Upper lobe of left lung (tissue), 6 donors: ENCODE results near the gene TLK2. TPM values are rescaled to one million over a fixed set of nuclear protein-coding genes. Genes with fewer than 3 reads are reported as not detected.
"Not testable (repeated sequence)": the region's sequence is repeated elsewhere in the genome, so short reads cannot be mapped to it uniquely, and the experiment has no call there.

ENCODE experiments used
- ATAC-seq, 2 donors: fragments of 200-7000 bp; cut with Tn5 transposase; one replicate each; pipeline ENCODE4 v1.9.1; 2022; ENCODE audit warnings: mild to moderate bottlenecking in 2 of 2, moderate library complexity in 2 of 2; ENCODE audit not compliant: low FRiP score in 2 of 2
- DNase-seq, 2 donors: peaks; one replicate each; pipeline ENCODE4 v3.0.0-alpha.2; 2019 to 2020
- H3K27ac ChIP-seq, 4 donors: fragments of 200-600 bp; sonication (generic); one replicate each; pipeline ENCODE4 v1.5.1; 2016 to 2019
- H3K27me3 ChIP-seq, 4 donors: fragments of 200-600 bp; sonication (generic); one replicate each; pipeline ENCODE4 v1.5.1; 2017 to 2019
- H3K36me3 ChIP-seq, 4 donors: fragments of 200-600 bp; sonication (generic); one replicate each; pipeline ENCODE4 v1.5.1; 2016 to 2019
- H3K4me1 ChIP-seq, 4 donors: fragments of 200-600 bp; sonication (generic); one replicate each; pipeline ENCODE4 v1.5.1; 2018 to 2019
- H3K4me3 ChIP-seq, 4 donors: fragments of 200-600 bp; sonication (generic); one replicate each; pipeline ENCODE4 v1.5.1; 2017 to 2019; ENCODE audit warnings: mild to moderate bottlenecking in 2 of 4, moderate library complexity in 1 of 4
- H3K9me3 ChIP-seq, 4 donors: fragments of 200-600 bp; sonication (generic); one replicate each; pipeline ENCODE4 v1.5.1; 2018 to 2019
- CTCF ChIP-seq, 6 experiments: fragments of 450-650 bp in 4 of 6; fragments of 200-600 bp in 2 of 6; sonication (generic) in 2 of 6; IDR thresholded peaks; one replicate each; pipeline ENCODE4 v1.5.1; 2016 to 2019; ENCODE audit warnings: antibody characterized with exemption in 6 of 6
- EP300 ChIP-seq, 4 donors: sonication (generic); formaldehyde crosslinking; IDR thresholded peaks; one replicate each; pipeline ENCODE4 v1.5.1; 2017; ENCODE audit warnings: antibody characterized with exemption in 4 of 4, control low read depth in 2 of 4
- POLR2A ChIP-seq, 4 donors: fragments of 450-650 bp; IDR thresholded peaks; one replicate each; pipeline ENCODE4 v1.5.1; 2016 to 2017; ENCODE audit warnings: antibody characterized with exemption in 4 of 4, mild to moderate bottlenecking in 2 of 4
- POLR2AphosphoS5 ChIP-seq, 2 donors: sonication (generic); formaldehyde crosslinking; IDR thresholded peaks; one replicate each; pipeline ENCODE4 v1.5.1; 2017; ENCODE audit warnings: antibody characterized with exemption in 2 of 2
- WGBS, 2 donors: methylation state at CpG; one replicate each; pipeline ENCODE4 v1.1.5; 2017 to 2018; 5-methylcytosine and 5-hydroxymethylcytosine counted together
- total RNA-seq, 6 donors: library from RNA; depleted of rRNA in 4 of 6; stranded (reverse); fragments of >200 nt in 4 of 6; gene quantifications; one replicate each; pipeline versions ENCODE4 v1.1.0 to v1.2.1, GENCODE V29; 2016 to 2021
- donor health status: DM: no; HTN: no; CAD: no; lungs with moderate emphysema.
- donor health status: DM: no; HTN: yes; CAD: no; lungs with severe emphysema.

Gene TLK2
- total RNA-seq, 6 donors from 2014 or later: 36.6 to 57.6 (median 44.9) TPM

- TF ChIP-seq POLR2A (IDR thresholded peaks at IDR 0.05): no peak
- TF ChIP-seq POLR2AphosphoS5 (IDR thresholded peaks at IDR 0.05): no peak
- no peak for TF ChIP-seq CTCF (IDR thresholded peaks at IDR 0.05)
- no peak for TF ChIP-seq EP300 (IDR thresholded peaks at IDR 0.05)
- H3K27ac ChIP-seq: no peak overlapping the region
- H3K9me3 ChIP-seq: no peaks in the 10 kb centered on the region
- H3K4me1 ChIP-seq: no peaks in the 10 kb centered on the region
- H3K4me3 ChIP-seq: no peak overlapping the region
- no peak for DNase-seq
- H3K27me3 ChIP-seq: no peaks in the 10 kb centered on the region
- H3K36me3 ChIP-seq: no peaks in the 10 kb centered on the region
- ATAC-seq: no peak
- WGBS, 2 donors: 90 to 92% methylated on average over 6 to 7 of the region's 7 CpGs
Observed at GRCh38 chr17:62456016-62456415, 22.6 kb upstream of the TLK2 start.

GRCh38 chr17:62458483-62458882 lies 20.1 kb upstream of the TLK2 start:
- not testable (repeated sequence) for ATAC-seq, H3K36me3 ChIP-seq, H3K4me3 ChIP-seq, H3K27me3 ChIP-seq, DNase-seq, H3K9me3 ChIP-seq, H3K27ac ChIP-seq, H3K4me1 ChIP-seq
- WGBS, 2 donors: 70 to 83% methylated on average over 10 of the region's 10 CpGs

GRCh38 chr17:62464422-62464821 lies 14.2 kb upstream of the TLK2 start:
- WGBS, 2 donors: 70 to 85% methylated on average over 3 of the region's 3 CpGs
- H3K27me3 ChIP-seq, H3K9me3 ChIP-seq, H3K27ac ChIP-seq, H3K4me3 ChIP-seq, H3K4me1 ChIP-seq, DNase-seq, H3K36me3 ChIP-seq, ATAC-seq: not testable (repeated sequence)

GRCh38 chr17:62465271-62465670 lies 13.4 kb upstream of the TLK2 start:
- not testable (repeated sequence) for H3K27me3 ChIP-seq, DNase-seq, H3K9me3 ChIP-seq, H3K27ac ChIP-seq, H3K4me1 ChIP-seq, H3K36me3 ChIP-seq, H3K4me3 ChIP-seq, ATAC-seq
- 96 to 97% methylated on average over 7 of the region's 7 CpGs for WGBS, 2 donors

- 37 to 45% methylated on average over 6 of the region's 8 CpGs for WGBS, 2 donors
- H3K9me3 ChIP-seq, H3K27me3 ChIP-seq, H3K4me3 ChIP-seq, H3K4me1 ChIP-seq, H3K36me3 ChIP-seq: not testable (repeated sequence)
- ATAC-seq (peak; percentile 48 to 65), DNase-seq (peak in 1 of 2 donors; percentile 56)
- TF ChIP-seq POLR2AphosphoS5 (IDR thresholded peaks at IDR 0.05): peak in 1 of 2 donors; percentile 33
- H3K27ac ChIP-seq: peak overlapping the region in 2 of 4 donors; percentile 2 to 42
Observed at GRCh38 chr17:62470666-62471379, 7.8 kb upstream of the TLK2 start.

GRCh38 chr17:62471380-62471880 lies 7.2 kb upstream of the TLK2 start:
- H3K4me3 ChIP-seq, H3K36me3 ChIP-seq, H3K9me3 ChIP-seq, H3K4me1 ChIP-seq, ATAC-seq, H3K27me3 ChIP-seq, DNase-seq: not testable (repeated sequence)
- H3K27ac ChIP-seq: peak overlapping the region in 1 of 4 donors; percentile 42
- 76 to 86% methylated on average over 3 to 9 of the region's 9 CpGs for WGBS, 2 donors

- not testable (repeated sequence) for H3K4me3 ChIP-seq, H3K27me3 ChIP-seq, H3K27ac ChIP-seq, DNase-seq, H3K36me3 ChIP-seq, H3K9me3 ChIP-seq, ATAC-seq
- peaks cover 6 to 15% (median 10%) of the 10 kb centered on the region in 4 donors for H3K4me1 ChIP-seq
- WGBS, 2 donors: 83 to 91% methylated on average over 8 of the region's 8 CpGs
Observed at GRCh38 chr17:62473030-62473982, 5.3 kb upstream of the TLK2 start.

GRCh38 chr17:62477111-62477510 lies 1.5 kb upstream of the TLK2 start:
- not testable (repeated sequence) for DNase-seq, ATAC-seq, H3K27me3 ChIP-seq, H3K9me3 ChIP-seq, H3K36me3 ChIP-seq
- H3K4me1 ChIP-seq: peaks cover 11 to 22% (median 15%) of the 10 kb centered on the region in 4 donors
- H3K27ac ChIP-seq: peak overlapping the region in 3 of 4 donors; percentile 94 to 99 (median 96)
- WGBS, 2 donors: 92 to 94% methylated on average over 8 of the region's 8 CpGs
- peak overlapping the region in 1 of 4 donors; percentile 88 for H3K4me3 ChIP-seq

- H3K36me3 ChIP-seq, H3K27me3 ChIP-seq, H3K9me3 ChIP-seq: not testable (repeated sequence)
- ATAC-seq (peak in 1 of 2 donors; percentile 51), DNase-seq (peak in 1 of 2 donors; percentile 33)
- WGBS, 2 donors: 1 to 2% methylated on average over 15 to 27 of the region's 61 CpGs
- peaks cover 13 to 30% (median 21%) of the 10 kb centered on the region in 4 donors for H3K4me1 ChIP-seq
- peak overlapping the region; percentile 93 to 99 (median 95) for H3K27ac ChIP-seq
- peak overlapping the region; percentile 69 to 88 (median 80) for H3K4me3 ChIP-seq
Observed at GRCh38 chr17:62477718-62478408, 762 bp upstream of the TLK2 start.
